Mammary epithelial cell (primary cell): ENCODE results near the gene ARID1B.

Source experiments
- EZH2 ChIP-seq: IDR thresholded peaks from 2 replicates; pipeline ENCODE4 v1.6.1; 2012; ENCODE audit warnings: low read length, inconsistent platforms, borderline replicate concordance
- TF ChIP-seq, protein P1 (sequence below), 2 donors: IDR thresholded peaks in 1 of 2; conservative IDR thresholded peaks in 1 of 2; 2 replicates each; pipeline ENCODE4 v1.5.1; 2011 to 2012; ENCODE audit warnings: inconsistent platforms in 2 of 2, low read length in 2 of 2, mild to moderate bottlenecking in 2 of 2, control low read depth in 1 of 2, low read depth in 1 of 2; ENCODE audit not compliant: insufficient read depth in 1 of 2; ENCODE audit errors: extremely low read depth in 1 of 2

DNA sequence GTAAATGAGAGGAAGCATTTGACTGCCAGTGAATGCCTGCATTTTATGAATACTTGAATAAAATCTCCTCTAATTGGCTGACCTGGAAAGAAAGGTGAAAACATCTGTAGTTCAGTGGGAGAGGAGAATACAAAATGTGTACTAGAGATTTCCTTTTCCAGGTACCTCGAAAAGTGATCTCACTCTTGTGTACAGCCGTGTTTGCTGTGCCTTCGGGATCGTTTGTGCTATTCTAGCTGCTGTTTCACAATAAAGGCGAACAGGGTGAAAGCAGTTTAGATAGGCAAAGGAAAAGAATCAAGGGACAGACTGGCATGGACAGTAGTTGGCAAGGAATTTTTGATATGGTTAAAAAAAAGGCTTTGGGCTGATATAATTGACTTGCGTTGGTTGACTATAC lies 112.3 kb downstream of the ARID1B start:
- TF ChIP-seq, protein P1, sequence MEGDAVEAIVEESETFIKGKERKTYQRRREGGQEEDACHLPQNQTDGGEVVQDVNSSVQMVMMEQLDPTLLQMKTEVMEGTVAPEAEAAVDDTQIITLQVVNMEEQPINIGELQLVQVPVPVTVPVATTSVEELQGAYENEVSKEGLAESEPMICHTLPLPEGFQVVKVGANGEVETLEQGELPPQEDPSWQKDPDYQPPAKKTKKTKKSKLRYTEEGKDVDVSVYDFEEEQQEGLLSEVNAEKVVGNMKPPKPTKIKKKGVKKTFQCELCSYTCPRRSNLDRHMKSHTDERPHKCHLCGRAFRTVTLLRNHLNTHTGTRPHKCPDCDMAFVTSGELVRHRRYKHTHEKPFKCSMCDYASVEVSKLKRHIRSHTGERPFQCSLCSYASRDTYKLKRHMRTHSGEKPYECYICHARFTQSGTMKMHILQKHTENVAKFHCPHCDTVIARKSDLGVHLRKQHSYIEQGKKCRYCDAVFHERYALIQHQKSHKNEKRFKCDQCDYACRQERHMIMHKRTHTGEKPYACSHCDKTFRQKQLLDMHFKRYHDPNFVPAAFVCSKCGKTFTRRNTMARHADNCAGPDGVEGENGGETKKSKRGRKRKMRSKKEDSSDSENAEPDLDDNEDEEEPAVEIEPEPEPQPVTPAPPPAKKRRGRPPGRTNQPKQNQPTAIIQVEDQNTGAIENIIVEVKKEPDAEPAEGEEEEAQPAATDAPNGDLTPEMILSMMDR (conservative IDR thresholded peaks at IDR 0.05 in 1 of 2, IDR thresholded peaks at IDR 0.05 in 1 of 2; ENCODE audit: extremely low read depth in 1 of 2, insufficient read depth in 1 of 2, low read depth in 1 of 2, low read length in 2 of 2) = no peak
- TF ChIP-seq EZH2 = no peak
